ENCODE results near the gene EIF4EBP2. TPM values are rescaled to one million over a fixed set of nuclear protein-coding genes. Genes with fewer than 3 reads are reported as not detected.

Gene EIF4EBP2
- polyA plus RNA-seq, 1 experiment = 13.4 TPM

GRCh38 chr10:70363971-70364771 is 39.8 kb upstream of the EIF4EBP2 start:
- peak; percentile 81 for DNase-seq (ENCODE audit: low read depth)
- Histone ChIP-seq H3K4me3 (ENCODE audit: low read depth, low read length) (peak overlapping the region; percentile 9; the same call in 1 of the 2 replicates), H3K27me3 (ENCODE audit: control insufficient read depth, insufficient read depth, low read length) (no peaks in the 10 kb centered on the region), H3K36me3 (ENCODE audit: control insufficient read depth, insufficient read depth, low read length) (no peaks in the 10 kb centered on the region)
- TF ChIP-seq CTCF (IDR thresholded peaks at IDR 0.05; ENCODE audit: insufficient read depth, low read depth, low read length) = peak; percentile 95
- POLR2A ChIA-PET = interaction anchor here (0.6 to 1.0 kb wide), 3 partner anchors 18 to 143 kb away, joined by 3 to 7 read pairs (median 4); partner anchors contain the start of gene PPA1
- CTCF ChIA-PET = interaction anchor here (0.6 to 10.3 kb wide), 44 partner anchors 10 to 577 kb away, joined by 3 to 219 read pairs (median 5); partner anchors contain the start of genes EIF4EBP2, LRRC20, PPA1 and SAR1A

- TF ChIP-seq CTCF (IDR thresholded peaks at IDR 0.05; ENCODE audit: insufficient read depth, low read depth, low read length) = no peak
- no peak for DNase-seq (ENCODE audit: low read depth)
- CTCF ChIA-PET = interaction anchor here (0.6 to 10.3 kb wide), 40 partner anchors 10 to 578 kb away, joined by 3 to 219 read pairs (median 5); partner anchors contain the start of genes EIF4EBP2, LRRC20, PPA1 and SAR1A
- POLR2A ChIA-PET = interaction anchor here (0.6 to 1.0 kb wide), 2 partner anchors 17 to 143 kb away, joined by 4 to 7 read pairs; no protein-coding TSS in a partner anchor
- Histone ChIP-seq H3K27me3 (ENCODE audit: control insufficient read depth, insufficient read depth, low read length) (no peaks in the 10 kb centered on the region), H3K4me3 (ENCODE audit: low read depth, low read length) (no peak overlapping the region), H3K36me3 (ENCODE audit: control insufficient read depth, insufficient read depth, low read length) (no peaks in the 10 kb centered on the region)
Measured at GRCh38 chr10:70364772-70365091, 39.2 kb upstream of the EIF4EBP2 start.

- Histone ChIP-seq H3K27me3 (ENCODE audit: control insufficient read depth, insufficient read depth, low read length) (no peaks in the 10 kb centered on the region), H3K4me3 (ENCODE audit: low read depth, low read length) (no peak overlapping the region), H3K36me3 (ENCODE audit: control insufficient read depth, insufficient read depth, low read length) (peaks cover 2% of the 10 kb centered on the region; the same call in 1 of the 2 replicates)
- no peak for TF ChIP-seq CTCF (IDR thresholded peaks at IDR 0.05; ENCODE audit: insufficient read depth, low read depth, low read length)
- POLR2A ChIA-PET = no interaction called here
- CTCF ChIA-PET = interaction anchor here (0.7 to 10.3 kb wide), 7 partner anchors 11 to 251 kb away, joined by 3 to 219 read pairs (median 4); partner anchors contain the start of gene PPA1
- peak; percentile 35 for DNase-seq (ENCODE audit: low read depth)
Measured at GRCh38 chr10:70367195-70367796, 36.6 kb upstream of the EIF4EBP2 start.

GRCh38 chr10:70368774-70369482 is 35.0 kb upstream of the EIF4EBP2 start:
- no peak for TF ChIP-seq CTCF (IDR thresholded peaks at IDR 0.05; ENCODE audit: insufficient read depth, low read depth, low read length)
- ChIA-PET CTCF (interaction anchor here (1.1 to 10.3 kb wide), 2 partner anchors 15 to 142 kb away, joined by 3 to 219 read pairs; partner anchors contain the start of gene PPA1), POLR2A (no interaction called here)
- no peak overlapping the region for H3K4me3 ChIP-seq (ENCODE audit: low read depth, low read length)
- H3K27me3 ChIP-seq (ENCODE audit: control insufficient read depth, insufficient read depth, low read length) = no peaks in the 10 kb centered on the region
- DNase-seq (ENCODE audit: low read depth) = no peak
- H3K36me3 ChIP-seq (ENCODE audit: control insufficient read depth, insufficient read depth, low read length) = peaks cover 2% of the 10 kb centered on the region; the same call in 1 of the 2 replicates

Measured in BJ (cell line).